Stomach (tissue), 9 donors: Measurements from ENCODE around the gene CLPX. TPM values are rescaled to one million over a fixed set of nuclear protein-coding genes. Genes with fewer than 3 reads are reported as not detected.

ENCODE experiments used
- DNase-seq, 2 donors: peaks; one replicate each; pipeline versions ENCODE4 v3.0.0 to v3.0.0-alpha.2; 2013 to 2019
- H3K27ac ChIP-seq, 5 donors: fragments of 200-600 bp in 4 of 5; sonication (generic) in 4 of 5; one replicate each; pipeline ENCODE4 v1.5.1; 2013 to 2019; ENCODE audit warnings: mild to moderate bottlenecking in 1 of 5, moderate library complexity in 1 of 5
- H3K27me3 ChIP-seq, 3 donors: fragments of 200-600 bp; sonication (generic); one replicate each; pipeline ENCODE4 v1.5.1; 2017 to 2019; ENCODE audit warnings: mixed run types in 1 of 3
- H3K36me3 ChIP-seq, 4 donors: fragments of 200-600 bp; sonication (generic); 1 replicate in 3 of 4; 2 replicates in 1 of 4; pipeline ENCODE4 v1.5.1; 2016 to 2019
- H3K4me1 ChIP-seq, 4 donors: fragments of 200-600 bp; sonication (generic); one replicate each; pipeline ENCODE4 v1.5.1; 2016 to 2019
- H3K4me3 ChIP-seq, 4 donors: fragments of 200-600 bp; sonication (generic) in 3 of 4; one replicate each; pipeline ENCODE4 v1.5.1; 2016 to 2019; ENCODE audit warnings: mild to moderate bottlenecking in 1 of 4
- H3K9me3 ChIP-seq, 4 donors: fragments of 200-600 bp; sonication (generic); one replicate each; pipeline ENCODE4 v1.5.1; 2016 to 2019
- CTCF ChIP-seq, 7 experiments: fragments of 450-650 bp in 4 of 7; fragments of 200-600 bp in 3 of 7; sonication (generic) in 3 of 7; IDR thresholded peaks; one replicate each; pipeline ENCODE4 v1.5.1; 2016 to 2019; ENCODE audit warnings: antibody characterized with exemption in 7 of 7, control low read depth in 2 of 7, mild to moderate bottlenecking in 1 of 7
- EP300 ChIP-seq: sonication (generic); formaldehyde crosslinking; IDR thresholded peaks from one replicate; pipeline ENCODE4 v1.6.1; 2017; ENCODE audit warnings: antibody characterized with exemption
- POLR2A ChIP-seq, 4 donors: fragments of 450-650 bp; IDR thresholded peaks; one replicate each; pipeline ENCODE4 v1.6.1; 2016; ENCODE audit warnings: antibody characterized with exemption in 4 of 4, control low read depth in 2 of 4, mild to moderate bottlenecking in 1 of 4, moderate library complexity in 1 of 4
- POLR2AphosphoS5 ChIP-seq, 3 donors: sonication (generic); formaldehyde crosslinking; IDR thresholded peaks; one replicate each; pipeline ENCODE4 v1.6.1; 2016; ENCODE audit warnings: antibody characterized with exemption in 3 of 3
- WGBS, 5 donors: extraction: QIAGEN DNeasy Blood & Tissue Kit in 3 of 5; methylation state at CpG; one replicate each; pipeline versions ENCODE4 v1.1.5 to v1.1.7; 2013 to 2018; 5-methylcytosine and 5-hydroxymethylcytosine counted together
- intact Hi-C: fragments of 100-400 bp; cut with DNase I; formaldehyde crosslinking; loops from one replicate; pipeline ENCODE4 v1.15.1; 2023; ENCODE audit warnings: low total_unique reads
- polyA plus RNA-seq, 3 donors: library from polyadenylated mRNA; stranded (reverse); fragments of 200-250 nt; gene quantifications; one replicate each; pipeline ENCODE4 v1.2.3, GENCODE V29; 2013
- total RNA-seq, 5 donors: library from RNA; depleted of rRNA; stranded (reverse); fragments of >200 nt; gene quantifications; one replicate each; pipeline versions ENCODE4 v1.1.0 to v1.2.3, GENCODE V29; 2014 to 2016
- donor health status: healthy with polysubstance abuse.
- donor health status: Bipolar disorder and iron deficiency.
- donor health status: healthy.

CLPX gene
- total and polyA plus RNA-seq, 8 donors, result 11.1 to 121 (median 39.2) TPM

- Histone ChIP-seq H3K9me3 (no peaks in the 10 kb centered on the region), H3K36me3 (peaks cover 25 to 80% (median 78%) of the 10 kb centered on the region in 4 donors), H3K4me1 (peaks cover 0 to 28% (median 2%) of the 10 kb centered on the region in 4 donors), H3K27me3 (no peaks in the 10 kb centered on the region), H3K27ac (peak overlapping the region in 1 of 5 donors; percentile 16), H3K4me3 (no peak overlapping the region)
- TF ChIP-seq EP300 (no peak), POLR2AphosphoS5 (IDR thresholded peaks at IDR 0.05) (no peak), POLR2A (IDR thresholded peaks at IDR 0.05) (no peak), CTCF (IDR thresholded peaks at IDR 0.05) (no peak)
- DNase-seq, result no peak
- WGBS, 5 donors, result 62 to 94% (median 88%) methylated on average over 2 of the region's 2 CpGs
- intact Hi-C loops, result no loop called here
Measured at GRCh38 chr15:65165875-65166274, 19.3 kb downstream of the CLPX start.

- TF ChIP-seq CTCF (IDR thresholded peaks at IDR 0.05), result no peak
- no peak for TF ChIP-seq POLR2AphosphoS5 (IDR thresholded peaks at IDR 0.05)
- intact Hi-C loops, result no loop called here
- Histone ChIP-seq H3K36me3 (peaks cover 18 to 80% (median 69%) of the 10 kb centered on the region in 4 donors), H3K4me1 (peaks cover 0 to 28% (median 2%) of the 10 kb centered on the region in 4 donors), H3K27ac (no peak overlapping the region), H3K4me3 (no peak overlapping the region), H3K9me3 (no peaks in the 10 kb centered on the region), H3K27me3 (no peaks in the 10 kb centered on the region)
- no peak for DNase-seq
- 42 to 71% (median 58%) methylated on average over 1 of the region's 1 CpG for WGBS, 5 donors
Measured at GRCh38 chr15:65164139-65164538, 21.0 kb downstream of the CLPX start.

GRCh38 chr15:65163041-65163440 is 22.1 kb downstream of the CLPX start:
- intact Hi-C loops, result no loop called here
- peaks cover 15 to 84% (median 71%) of the 10 kb centered on the region in 4 donors for H3K36me3 ChIP-seq
- TF ChIP-seq CTCF (IDR thresholded peaks at IDR 0.05), result no peak
- TF ChIP-seq POLR2A (IDR thresholded peaks at IDR 0.05), result no peak
- TF ChIP-seq POLR2AphosphoS5 (IDR thresholded peaks at IDR 0.05), result no peak
- no peak for TF ChIP-seq EP300
- no peaks in the 10 kb centered on the region for H3K27me3 ChIP-seq
- no peak overlapping the region for H3K4me3 ChIP-seq
- no peak overlapping the region for H3K27ac ChIP-seq
- WGBS, 5 donors, result 81 to 88% (median 86%) methylated on average over 4 of the region's 4 CpGs
- DNase-seq, result no peak
- H3K4me1 ChIP-seq, result peaks cover 0 to 28% (median 2%) of the 10 kb centered on the region in 4 donors
- no peaks in the 10 kb centered on the region for H3K9me3 ChIP-seq

GRCh38 chr15:65156692-65157091 is 28.4 kb downstream of the CLPX start:
- no peak for DNase-seq
- Histone ChIP-seq H3K36me3 (peaks cover 59 to 96% (median 84%) of the 10 kb centered on the region in 4 donors), H3K27me3 (no peaks in the 10 kb centered on the region), H3K4me1 (no peaks in the 10 kb centered on the region), H3K9me3 (no peaks in the 10 kb centered on the region), H3K4me3 (no peak overlapping the region), H3K27ac (no peak overlapping the region)
- WGBS, 5 donors, result 65 to 77% (median 69%) methylated on average over 5 of the region's 5 CpGs
- TF ChIP-seq POLR2A (IDR thresholded peaks at IDR 0.05) (no peak), EP300 (no peak), POLR2AphosphoS5 (IDR thresholded peaks at IDR 0.05) (no peak)
- intact Hi-C loops, result no loop called here

- H3K9me3 ChIP-seq, result no peaks in the 10 kb centered on the region
- intact Hi-C loops, result no loop called here
- no peak for TF ChIP-seq EP300
- WGBS, 5 donors, result 75 to 86% (median 81%) methylated on average over 6 of the region's 6 CpGs
- no peak for DNase-seq
- peaks cover 60 to 100% (median 94%) of the 10 kb centered on the region in 4 donors for H3K36me3 ChIP-seq
- H3K27me3 ChIP-seq, result no peaks in the 10 kb centered on the region
- no peak overlapping the region for H3K4me3 ChIP-seq
- no peak overlapping the region for H3K27ac ChIP-seq
- no peaks in the 10 kb centered on the region for H3K4me1 ChIP-seq
Measured at GRCh38 chr15:65154720-65155119, 30.4 kb downstream of the CLPX start.
